Endothelial cell of umbilical vein (primary cell): Measurements from ENCODE around the gene PDE10A. TPM values are rescaled to one million over a fixed set of nuclear protein-coding genes. Genes with fewer than 3 reads are reported as not detected.

Experiments
- BruUV-seq: library from RNA; stranded (reverse); fragments of 400-500 nt; replicated peaks from 2 replicates; lab custom pipeline; 2021; lab: Mats Ljungman, UMichigan
- CTCF ChIA-PET: fragments of 300-600, 350-600 bp; sonication (Branson Sonifier 250); formaldehyde crosslinking; loops from one replicate; lab custom pipeline; 2021; ENCODE audit warnings: antibody characterized with exemption, inconsistent platforms; lab: Charles Lee
- POLR2A ChIA-PET: fragments of 300-600, 350-600 bp; sonication (Branson Sonifier 250); formaldehyde crosslinking; loops from one replicate; lab custom pipeline; 2021; ENCODE audit warnings: antibody characterized with exemption, inconsistent platforms; lab: Charles Lee
- DNase-seq: peaks from one replicate; pipeline ENCODE4 v3.0.0-alpha.2; 2011; ENCODE audit warnings: low read depth, low spot score
- FAIRE-seq: peaks from 2 replicates; lab custom pipeline; 2011; peaks lifted over from hg19 to GRCh38; lab: Jason Lieb, UNC
- H2AFZ ChIP-seq: 2 replicates; pipeline ENCODE4 v1.6.0; 2012; ENCODE audit warnings: low read depth, low read length, control low read depth, inconsistent platforms
- H3K27ac ChIP-seq: 2 replicates; pipeline ENCODE4 v1.5.1; 2011; ENCODE audit warnings: low read depth, mild to moderate bottlenecking, control low read depth, low read length, moderate library complexity; ENCODE audit not compliant: insufficient read depth
- H3K27me3 ChIP-seq, 2 experiments: 2 replicates each; pipeline versions ENCODE4 v1.6.0 to v1.6.1; 2011; ENCODE audit warnings: low read length in 2 of 2, mixed read lengths in 1 of 2; ENCODE audit not compliant: control insufficient read depth in 2 of 2, insufficient read depth in 2 of 2
- H3K36me3 ChIP-seq, 2 experiments: 2 replicates in 1 of 2; 3 replicates in 1 of 2; pipeline ENCODE4 v1.5.1; 2011; ENCODE audit warnings: low read length in 2 of 2, mild to moderate bottlenecking in 1 of 2, moderate library complexity in 1 of 2; ENCODE audit not compliant: control insufficient read depth in 2 of 2, insufficient read depth in 2 of 2; ENCODE audit errors: extremely low read depth in 1 of 2
- H3K4me1 ChIP-seq: 3 replicates; pipeline ENCODE4 v1.5.1; 2011; ENCODE audit warnings: mild to moderate bottlenecking, low read length; ENCODE audit not compliant: control insufficient read depth, insufficient read depth; ENCODE audit errors: extremely low read depth
- H3K4me2 ChIP-seq: 2 replicates; pipeline ENCODE4 v1.6.1; 2011; ENCODE audit warnings: low read length, control low read depth, mixed read lengths; ENCODE audit not compliant: insufficient read depth
- H3K4me3 ChIP-seq, 3 experiments: fragments of 200-600 bp in 1 of 3; sonication (generic), shearing (Covaris generic) in 1 of 3; replicated peaks in 1 of 3; 2 replicates each; pipeline ENCODE4 v1.5.1; 2011 to 2016; ENCODE audit warnings: control low read depth in 3 of 3, low read length in 3 of 3, mild to moderate bottlenecking in 2 of 3, inconsistent platforms in 1 of 3, low read depth in 1 of 3, moderate library complexity in 1 of 3; ENCODE audit not compliant: insufficient read depth in 1 of 3
- H3K79me2 ChIP-seq: 2 replicates; pipeline ENCODE4 v1.6.0; 2012; ENCODE audit warnings: low read length, inconsistent platforms; ENCODE audit not compliant: control insufficient read depth, insufficient read depth
- H3K9ac ChIP-seq: replicated peaks from 2 replicates; pipeline ENCODE3; 2011; ENCODE audit warnings: low read length, control low read depth; ENCODE audit not compliant: insufficient read depth; ENCODE audit errors: extremely low read depth
- H3K9me1 ChIP-seq: replicated peaks from 3 replicates; pipeline ENCODE4 v1.6.0; 2011; ENCODE audit warnings: mild to moderate bottlenecking, low read length; ENCODE audit not compliant: control insufficient read depth, insufficient read depth; ENCODE audit errors: extremely low read depth
- H3K9me3 ChIP-seq: replicated peaks from 2 replicates; pipeline ENCODE4 v1.5.1; 2012; ENCODE audit warnings: low read length, inconsistent platforms; ENCODE audit not compliant: control insufficient read depth, insufficient read depth
- H4K20me1 ChIP-seq: replicated peaks from 2 replicates; pipeline ENCODE3; 2011; ENCODE audit warnings: mild to moderate bottlenecking, low read length; ENCODE audit not compliant: control insufficient read depth, insufficient read depth; ENCODE audit errors: extremely low read depth
- EZH2 ChIP-seq: IDR thresholded peaks from 2 replicates; pipeline ENCODE4 v1.6.1; 2012; ENCODE audit warnings: borderline replicate concordance, low read depth, mild to moderate bottlenecking, moderate library complexity, low read length, inconsistent platforms; ENCODE audit not compliant: severe bottlenecking
- FOS ChIP-seq: IDR thresholded peaks from 2 replicates; pipeline ENCODE4 v1.6.1; 2011; ENCODE audit warnings: mild to moderate bottlenecking, low read length, moderate library complexity, borderline replicate concordance; ENCODE audit not compliant: insufficient read depth
- GATA2 ChIP-seq: IDR thresholded peaks from 2 replicates; pipeline ENCODE4 v1.7.0; 2011; ENCODE audit warnings: low read depth, mild to moderate bottlenecking, moderate library complexity, mixed read lengths, low read length; ENCODE audit not compliant: insufficient read length, insufficient read depth
- JUN ChIP-seq: IDR thresholded peaks from 2 replicates; pipeline ENCODE4 v1.6.1; 2011; ENCODE audit warnings: borderline replicate concordance, low read depth; ENCODE audit not compliant: insufficient read length, insufficient read depth
- MYC ChIP-seq: IDR thresholded peaks from one replicate; pipeline ENCODE4 v1.6.1; 2011; ENCODE audit warnings: mild to moderate bottlenecking, low read depth, low read length
- POLR2A ChIP-seq: IDR thresholded peaks from 2 replicates; pipeline ENCODE4 v1.6.1; 2012; ENCODE audit warnings: low read depth, mild to moderate bottlenecking, control low read depth, low read length
- POLR2AphosphoS5 ChIP-seq: IDR thresholded peaks from 2 replicates; pipeline ENCODE4 v1.6.1; 2012; ENCODE audit warnings: low read depth, mild to moderate bottlenecking, control low read depth, low read length, moderate library complexity; ENCODE audit not compliant: insufficient read depth
- dilution Hi-C: fragments of 300-500 bp; cut with MboI; formaldehyde crosslinking; loops from one replicate; pipeline ENCODE4 v1.15.0; 2019; ENCODE audit warnings: low sequenced_read_pairs; ENCODE audit not compliant: extremely low pct_ligation_motif_present
- intact Hi-C: fragments of 100-400 bp; cut with micrococcal nuclease; formaldehyde crosslinking; loops from one replicate; pipeline ENCODE4 v1.10.0; 2022
- polyA plus RNA-seq, 4 experiments: library from polyadenylated mRNA; depleted of rRNA in 3 of 4; stranded (reverse) in 3 of 4; unstranded in 1 of 4; fragments of >200 nt; gene quantifications; 2 replicates each; pipeline versions ENCODE4 v1.2.1 to v1.2.3, GENCODE V29; 2011 to 2012; ENCODE audit warnings: missing spikeins in 1 of 4
- total RNA-seq: library from RNA; stranded (reverse); gene quantifications from 2 replicates; pipeline ENCODE4 v1.2.3, GENCODE V29; 2021
- TF ChIP-seq, protein P1 (sequence below): IDR thresholded peaks from 2 replicates; pipeline ENCODE4 v1.6.1; 2011; ENCODE audit not compliant: insufficient read depth, insufficient read length
- TF ChIP-seq, protein P2 (sequence below), 2 donors: IDR thresholded peaks; 1 replicate in 1 of 2; 2 replicates in 1 of 2; pipeline ENCODE4 v1.5.1; 2011; ENCODE audit warnings: low read length in 2 of 2, mild to moderate bottlenecking in 2 of 2, moderate library complexity in 2 of 2, control low read depth in 1 of 2, inconsistent platforms in 1 of 2, low read depth in 1 of 2; ENCODE audit not compliant: insufficient read depth in 1 of 2; ENCODE audit errors: extremely low read depth in 1 of 2

Gene PDE10A
- total and polyA plus RNA-seq, 2 donors (not counting 3 experiments of a cell fraction or from before 2014, with no cell fraction given): 0.86 to 2.9 TPM

DNA sequence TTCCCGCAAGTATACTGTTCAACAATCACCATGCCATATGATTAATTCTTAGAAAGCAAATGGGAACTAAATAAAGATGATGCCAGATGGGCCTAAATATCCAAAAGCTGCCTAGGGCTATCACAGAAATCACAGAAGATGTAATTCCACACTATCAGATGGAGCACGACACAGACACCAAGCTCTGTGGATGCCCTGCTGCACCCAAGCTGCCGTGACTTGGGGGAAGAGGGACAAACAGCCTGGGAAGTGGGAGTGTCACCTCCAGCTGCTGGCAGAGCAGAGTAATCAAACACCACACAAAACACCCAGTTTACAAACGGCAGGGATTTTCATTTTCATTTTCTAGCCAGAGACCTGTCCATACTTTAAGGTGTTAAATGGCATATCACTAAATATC, 35.7 kb downstream of the PDE10A start:
- TF ChIP-seq POLR2A (no peak), FOS (no peak), JUN (no peak), GATA2 (no peak), POLR2AphosphoS5 (no peak)
- TF ChIP-seq, protein P1, sequence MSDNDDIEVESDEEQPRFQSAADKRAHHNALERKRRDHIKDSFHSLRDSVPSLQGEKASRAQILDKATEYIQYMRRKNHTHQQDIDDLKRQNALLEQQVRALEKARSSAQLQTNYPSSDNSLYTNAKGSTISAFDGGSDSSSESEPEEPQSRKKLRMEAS: no peak
- no peak for DNase-seq
- no TSS peak for BruUV-seq
- dilution Hi-C loops: no loop called here
- H3K36me3 ChIP-seq: no peaks in the 10 kb centered on the region
- H3K9me1 ChIP-seq: no peaks in the 10 kb centered on the region
- H3K79me2 ChIP-seq: no peaks in the 10 kb centered on the region
- H3K9ac ChIP-seq: no peak overlapping the region
- no peaks in the 10 kb centered on the region for H3K27me3 ChIP-seq
- ChIA-PET CTCF (no interaction called here), POLR2A (no interaction called here)
- no peak overlapping the region for H3K4me2 ChIP-seq
- no peaks in the 10 kb centered on the region for H3K4me1 ChIP-seq
- H3K4me3 ChIP-seq: no peak overlapping the region
- no peak overlapping the region for H2AFZ ChIP-seq
- FAIRE-seq: no peak
- H4K20me1 ChIP-seq: no peaks in the 10 kb centered on the region
- intact Hi-C loops: no loop called here
- no peaks in the 10 kb centered on the region for H3K9me3 ChIP-seq
- no peak overlapping the region for H3K27ac ChIP-seq

DNA sequence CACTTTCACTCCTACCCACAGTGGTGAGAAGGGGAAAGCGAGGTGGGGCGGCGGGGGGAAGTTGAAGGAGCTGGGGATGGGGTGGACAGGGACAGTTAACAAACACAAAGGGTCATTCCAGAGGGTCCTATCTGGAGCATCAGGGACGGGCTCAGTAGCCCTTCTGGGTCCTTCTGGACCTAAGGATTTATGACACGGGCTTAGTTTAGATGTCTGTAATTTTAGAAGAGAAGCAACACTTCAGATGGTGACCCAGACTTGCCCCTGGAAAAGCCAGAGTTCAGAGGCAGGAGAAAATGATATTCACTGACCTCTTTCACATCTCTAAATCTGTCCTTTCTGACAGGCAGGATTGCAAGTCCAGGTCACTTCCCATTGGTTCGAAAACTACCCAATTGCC, 36.3 kb downstream of the PDE10A start:
- Histone ChIP-seq H3K4me3 (no peak overlapping the region), H3K79me2 (no peaks in the 10 kb centered on the region), H2AFZ (no peak overlapping the region), H3K4me2 (no peak overlapping the region), H3K27ac (no peak overlapping the region), H3K36me3 (no peaks in the 10 kb centered on the region), H3K9me3 (no peaks in the 10 kb centered on the region), H3K9ac (no peak overlapping the region), H4K20me1 (no peaks in the 10 kb centered on the region), H3K27me3 (no peaks in the 10 kb centered on the region), H3K4me1 (no peaks in the 10 kb centered on the region), H3K9me1 (no peaks in the 10 kb centered on the region)
- dilution Hi-C loops (no loop called here), intact Hi-C loops (no loop called here)
- no TSS peak for BruUV-seq
- FAIRE-seq (no peak), DNase-seq (no peak)
- POLR2A ChIA-PET: no interaction called here
- TF ChIP-seq, protein P2, sequence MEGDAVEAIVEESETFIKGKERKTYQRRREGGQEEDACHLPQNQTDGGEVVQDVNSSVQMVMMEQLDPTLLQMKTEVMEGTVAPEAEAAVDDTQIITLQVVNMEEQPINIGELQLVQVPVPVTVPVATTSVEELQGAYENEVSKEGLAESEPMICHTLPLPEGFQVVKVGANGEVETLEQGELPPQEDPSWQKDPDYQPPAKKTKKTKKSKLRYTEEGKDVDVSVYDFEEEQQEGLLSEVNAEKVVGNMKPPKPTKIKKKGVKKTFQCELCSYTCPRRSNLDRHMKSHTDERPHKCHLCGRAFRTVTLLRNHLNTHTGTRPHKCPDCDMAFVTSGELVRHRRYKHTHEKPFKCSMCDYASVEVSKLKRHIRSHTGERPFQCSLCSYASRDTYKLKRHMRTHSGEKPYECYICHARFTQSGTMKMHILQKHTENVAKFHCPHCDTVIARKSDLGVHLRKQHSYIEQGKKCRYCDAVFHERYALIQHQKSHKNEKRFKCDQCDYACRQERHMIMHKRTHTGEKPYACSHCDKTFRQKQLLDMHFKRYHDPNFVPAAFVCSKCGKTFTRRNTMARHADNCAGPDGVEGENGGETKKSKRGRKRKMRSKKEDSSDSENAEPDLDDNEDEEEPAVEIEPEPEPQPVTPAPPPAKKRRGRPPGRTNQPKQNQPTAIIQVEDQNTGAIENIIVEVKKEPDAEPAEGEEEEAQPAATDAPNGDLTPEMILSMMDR (IDR thresholded peaks at IDR 0.05; ENCODE audit: extremely low read depth in 1 of 2, insufficient read depth in 1 of 2, low read depth in 1 of 2, low read length in 2 of 2): no peak
- no peak for TF ChIP-seq EZH2
- TF ChIP-seq MYC: no peak
- no peak for TF ChIP-seq GATA2
- TF ChIP-seq, protein P1: no peak
- no peak for TF ChIP-seq POLR2A
- TF ChIP-seq JUN: no peak
- no peak for TF ChIP-seq POLR2AphosphoS5
- TF ChIP-seq FOS: no peak
- CTCF ChIA-PET: no interaction called here
